Testis (tissue), 3 donors: ENCODE results near the gene MFGE8. TPM values are rescaled to one million over a fixed set of nuclear protein-coding genes. Genes with fewer than 3 reads are reported as not detected.

Source experiments
- DNase-seq: peaks from one replicate; pipeline ENCODE4 v3.0.0-alpha.2; 2019
- H3K27ac ChIP-seq, 2 donors: fragments of 200-600 bp; sonication (generic); one replicate each; pipeline ENCODE4 v1.5.1; 2019
- H3K27me3 ChIP-seq: fragments of 200-600 bp; sonication (generic); one replicate; pipeline ENCODE4 v1.5.1; 2019
- H3K36me3 ChIP-seq: fragments of 200-600 bp; sonication (generic); one replicate; pipeline ENCODE4 v1.5.1; 2017; ENCODE audit warnings: low read depth; ENCODE audit errors: missing control alignments
- H3K4me1 ChIP-seq: fragments of 200-600 bp; sonication (generic); one replicate; pipeline ENCODE4 v1.5.1; 2019
- H3K4me3 ChIP-seq, 2 donors: fragments of 200-600 bp; sonication (generic); one replicate each; pipeline ENCODE4 v1.5.1; 2017 to 2019
- H3K9me3 ChIP-seq: fragments of 200-600 bp; sonication (generic); one replicate; pipeline ENCODE4 v1.5.1; 2017
- POLR2A ChIP-seq: fragments of 450-650 bp; IDR thresholded peaks from one replicate; pipeline ENCODE4 v1.6.1; 2017; ENCODE audit warnings: antibody characterized with exemption, mild to moderate bottlenecking, moderate library complexity
- WGBS, 2 donors: methylation state at CpG; one replicate each; pipeline ENCODE4 v1.1.5; 2018; 5-methylcytosine and 5-hydroxymethylcytosine counted together
- intact Hi-C: fragments of 100-400 bp; cut with DNase I; formaldehyde crosslinking; loops from one replicate; pipeline ENCODE4 v1.15.1; 2023; ENCODE audit warnings: low total_unique reads
- polyA plus RNA-seq: library from polyadenylated mRNA; stranded (reverse); fragments of 350-450 nt; fragmentation: Illumina TruSeq; extraction: RNeasy Lipid Tissue Mini Kit (QIAGEN cat#74804); gene quantifications from one replicate; pipeline ENCODE4 v1.2.3, GENCODE V29; 2014; ENCODE audit warnings: low read depth, low replicate concordance; ENCODE audit not compliant: insufficient read depth
- total RNA-seq, 2 donors: library from RNA; depleted of rRNA; stranded (reverse); fragments of >200 nt; gene quantifications; one replicate each; pipeline ENCODE4 v1.2.3, GENCODE V29; 2016
- TF ChIP-seq, protein P1 (sequence below), 3 experiments: fragments of 450-650 bp in 2 of 3; fragments of 200-600 bp in 1 of 3; sonication (generic) in 1 of 3; IDR thresholded peaks; one replicate each; pipeline ENCODE4 v1.5.1; 2016 to 2019; ENCODE audit warnings: antibody characterized with exemption in 3 of 3, mild to moderate bottlenecking in 2 of 3, moderate library complexity in 1 of 3

Gene MFGE8
- total and polyA plus RNA-seq, 3 donors from 2014 or later = 137 to 260 (median 163) TPM

GRCh38 chr15:88900309-88900981, 12.7 kb downstream of the MFGE8 start:
- 91 to 92% methylated on average over 7 to 12 of the region's 12 CpGs for WGBS, 2 donors
- H3K27me3 ChIP-seq = no peaks in the 10 kb centered on the region
- peaks cover 14% of the 10 kb centered on the region for H3K4me1 ChIP-seq
- DNase-seq = no peak
- H3K36me3 ChIP-seq = no peaks in the 10 kb centered on the region
- TF ChIP-seq, protein P1, sequence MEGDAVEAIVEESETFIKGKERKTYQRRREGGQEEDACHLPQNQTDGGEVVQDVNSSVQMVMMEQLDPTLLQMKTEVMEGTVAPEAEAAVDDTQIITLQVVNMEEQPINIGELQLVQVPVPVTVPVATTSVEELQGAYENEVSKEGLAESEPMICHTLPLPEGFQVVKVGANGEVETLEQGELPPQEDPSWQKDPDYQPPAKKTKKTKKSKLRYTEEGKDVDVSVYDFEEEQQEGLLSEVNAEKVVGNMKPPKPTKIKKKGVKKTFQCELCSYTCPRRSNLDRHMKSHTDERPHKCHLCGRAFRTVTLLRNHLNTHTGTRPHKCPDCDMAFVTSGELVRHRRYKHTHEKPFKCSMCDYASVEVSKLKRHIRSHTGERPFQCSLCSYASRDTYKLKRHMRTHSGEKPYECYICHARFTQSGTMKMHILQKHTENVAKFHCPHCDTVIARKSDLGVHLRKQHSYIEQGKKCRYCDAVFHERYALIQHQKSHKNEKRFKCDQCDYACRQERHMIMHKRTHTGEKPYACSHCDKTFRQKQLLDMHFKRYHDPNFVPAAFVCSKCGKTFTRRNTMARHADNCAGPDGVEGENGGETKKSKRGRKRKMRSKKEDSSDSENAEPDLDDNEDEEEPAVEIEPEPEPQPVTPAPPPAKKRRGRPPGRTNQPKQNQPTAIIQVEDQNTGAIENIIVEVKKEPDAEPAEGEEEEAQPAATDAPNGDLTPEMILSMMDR (IDR thresholded peaks at IDR 0.05) = no peak
- no peak for TF ChIP-seq POLR2A
- no peak overlapping the region for H3K4me3 ChIP-seq
- H3K9me3 ChIP-seq = no peaks in the 10 kb centered on the region
- intact Hi-C loops = loop anchor here (10.0 kb wide), 1 partner anchor 114 kb away; no protein-coding TSS in a partner anchor
- no peak overlapping the region for H3K27ac ChIP-seq

- TF ChIP-seq POLR2A = no peak
- TF ChIP-seq, protein P1 (IDR thresholded peaks at IDR 0.05) = no peak
These were observed 13.9 kb downstream of the MFGE8 start for GRCh38 chr15:88899251-88899650.

DNA sequence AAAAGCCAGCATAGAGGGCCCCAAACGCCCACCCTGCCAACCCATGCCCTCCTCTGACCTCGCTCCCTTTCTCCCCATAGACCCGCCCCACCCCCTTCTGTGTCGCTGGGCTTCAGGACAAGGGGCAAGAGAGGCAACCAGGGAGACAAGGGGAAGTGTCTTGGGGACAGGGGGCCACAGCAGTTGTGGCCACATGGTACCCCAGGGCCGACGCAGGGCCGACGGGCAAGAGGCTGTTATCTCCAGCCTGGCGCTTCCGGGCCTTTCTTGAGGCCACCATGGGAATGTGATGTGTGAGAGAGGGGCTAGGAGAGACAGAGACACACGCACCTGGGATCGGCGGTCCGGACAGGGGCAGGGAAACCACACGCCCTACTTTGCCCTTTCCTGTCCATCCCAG, 14.4 kb downstream of the MFGE8 start:
- intact Hi-C loops = no loop called here
- Histone ChIP-seq H3K27ac (no peak overlapping the region), H3K4me1 (peaks cover 15% of the 10 kb centered on the region)

More at GRCh38 chr15:88899251-88899650, 13.9 kb downstream of the MFGE8 start:
- H3K9me3 ChIP-seq = no peaks in the 10 kb centered on the region
- DNase-seq = no peak
- no peak overlapping the region for H3K27ac ChIP-seq
- H3K4me1 ChIP-seq = peaks cover 15% of the 10 kb centered on the region
- intact Hi-C loops = no loop called here
- 85 to 93% methylated on average over 9 of the region's 9 CpGs for WGBS, 2 donors
- no peaks in the 10 kb centered on the region for H3K27me3 ChIP-seq
- no peak overlapping the region for H3K4me3 ChIP-seq
- H3K36me3 ChIP-seq = no peaks in the 10 kb centered on the region

DNA sequence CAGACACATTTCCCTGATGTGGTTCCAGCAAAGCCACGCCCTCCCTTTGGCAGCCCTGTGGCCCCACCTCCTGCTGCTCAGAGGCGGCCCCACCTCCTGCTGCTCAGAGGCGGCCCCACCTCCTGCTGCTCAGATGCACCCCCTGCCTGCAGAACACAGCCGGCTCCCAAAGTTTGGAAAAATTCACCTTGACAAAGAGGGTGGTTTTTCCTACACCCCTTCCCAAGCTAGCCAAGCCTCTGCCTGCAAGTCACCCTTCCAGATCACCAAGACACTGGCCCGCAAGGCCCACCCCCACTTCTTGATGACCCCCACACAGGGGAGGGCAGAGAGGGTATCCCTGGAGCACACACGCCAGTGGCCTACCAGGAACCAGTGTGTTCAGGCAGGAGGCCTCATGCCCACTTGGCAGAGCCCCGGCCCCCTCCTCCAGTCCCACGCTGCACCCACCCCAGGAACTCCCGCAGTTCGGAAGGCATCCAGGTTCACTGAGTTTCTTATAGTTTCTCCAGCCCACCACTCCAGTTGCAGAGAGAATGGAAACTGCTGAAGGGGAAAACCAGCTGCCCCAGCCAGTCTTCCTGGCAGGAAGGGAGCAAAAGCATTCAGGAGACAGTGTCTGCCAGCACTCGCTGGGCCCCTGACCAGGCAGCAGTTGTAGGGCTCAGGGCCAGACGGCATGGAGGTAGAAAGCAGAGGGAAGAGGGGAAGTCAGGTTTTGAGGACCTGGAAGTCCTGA, 15.6 kb downstream of the MFGE8 start:
- intact Hi-C loops = no loop called here
- Histone ChIP-seq H3K4me1 (peaks cover 15% of the 10 kb centered on the region), H3K9me3 (no peaks in the 10 kb centered on the region), H3K27ac (no peak overlapping the region), H3K27me3 (no peaks in the 10 kb centered on the region), H3K4me3 (no peak overlapping the region), H3K36me3 (no peaks in the 10 kb centered on the region)
- peak; percentile 83 for DNase-seq
- TF ChIP-seq POLR2A = no peak
- TF ChIP-seq, protein P1 (IDR thresholded peaks at IDR 0.05) = peak in 2 of 3 experiments; percentile 42 to 52
- WGBS, 2 donors = 42 to 51% methylated on average over 10 to 12 of the region's 12 CpGs

More for the DNA sequence above, 14.4 kb downstream of the MFGE8 start:
- WGBS, 2 donors = 85 to 89% methylated on average over 14 to 15 of the region's 15 CpGs
- Histone ChIP-seq H3K36me3 (no peaks in the 10 kb centered on the region), H3K4me3 (no peak overlapping the region), H3K27me3 (no peaks in the 10 kb centered on the region), H3K9me3 (no peaks in the 10 kb centered on the region)
- no peak for DNase-seq
- TF ChIP-seq, protein P1 (IDR thresholded peaks at IDR 0.05) = no peak
- no peak for TF ChIP-seq POLR2A
